ENCODE results near the gene HOXA3. TPM values are rescaled to one million over a fixed set of nuclear protein-coding genes. Genes with fewer than 3 reads are reported as not detected.

Gene HOXA3
- total RNA-seq, 1 experiment from 2014 or later: 50.5 TPM

GRCh38 chr7:27164367-27165088 is 12.1 kb upstream of the HOXA3 start:
- CTCF ChIA-PET: no interaction called here
- no peaks in the 10 kb centered on the region for H3K9me2 ChIP-seq (ENCODE audit: insufficient read depth)
- 0 out of 2 replicates have a peak, but pooled peaks cover 11% of the 10 kb centered on the region for H3K4me1 ChIP-seq (replicated peaks; ENCODE audit: insufficient read depth)
- DNase-seq: no peak
- H2AFZ ChIP-seq: no peak overlapping the region
- POLR2A ChIA-PET (ENCODE audit: unreplicated experiment): no interaction called here
- H3K4me3 ChIP-seq: no peak overlapping the region
- no peak overlapping the region for H3K27ac ChIP-seq
- H4K20me1 ChIP-seq (ENCODE audit: insufficient read depth): no peaks in the 10 kb centered on the region
- H3K9me3 ChIP-seq (ENCODE audit: insufficient read depth, low read depth): no peaks in the 10 kb centered on the region
- H3K79me2 ChIP-seq (ENCODE audit: low read depth): no peaks in the 10 kb centered on the region
- intact Hi-C loops (cut with micrococcal nuclease; ENCODE audit: unreplicated experiment): loop anchor here (5.0 to 10.0 kb wide), 3 partner anchors 930 to 1597 kb away; no protein-coding TSS in a partner anchor
- H3K4me2 ChIP-seq: no peak overlapping the region
- TF ChIP-seq EZH2 (IDR thresholded peaks at IDR 0.05; ENCODE audit: low read depth) (no peak), CTCF (conservative IDR thresholded peaks at IDR 0.05) (no peak)
- no TSS peak for BruUV-seq (replicated peaks)
- H3F3A ChIP-seq (ENCODE audit: insufficient read depth, low read depth): peaks cover 28% of the 10 kb centered on the region
- no peaks in the 10 kb centered on the region for H3K27me3 ChIP-seq (ENCODE audit: insufficient read depth, low read depth)
- no peaks in the 10 kb centered on the region for H3K36me3 ChIP-seq (ENCODE audit: low read depth)

- H3K36me3 ChIP-seq (ENCODE audit: low read depth): no peaks in the 10 kb centered on the region
- no peaks in the 10 kb centered on the region for H3K9me3 ChIP-seq (ENCODE audit: insufficient read depth, low read depth)
- no peak overlapping the region for H3K4me3 ChIP-seq
- DNase-seq: no peak
- no peak overlapping the region for H2AFZ ChIP-seq
- no peak overlapping the region for H3K27ac ChIP-seq
- peaks cover 28% of the 10 kb centered on the region for H3F3A ChIP-seq (ENCODE audit: insufficient read depth, low read depth)
- no peaks in the 10 kb centered on the region for H3K79me2 ChIP-seq (ENCODE audit: low read depth)
- no peaks in the 10 kb centered on the region for H3K9me2 ChIP-seq (ENCODE audit: insufficient read depth)
- 0 out of 2 replicates have a peak, but pooled peaks cover 9% of the 10 kb centered on the region for H3K4me1 ChIP-seq (replicated peaks; ENCODE audit: insufficient read depth)
- CTCF ChIA-PET: no interaction called here
- H3K4me2 ChIP-seq: no peak overlapping the region
- no peak for TF ChIP-seq EZH2 (IDR thresholded peaks at IDR 0.05; ENCODE audit: low read depth)
- TF ChIP-seq CTCF (conservative IDR thresholded peaks at IDR 0.05): no peak
- H4K20me1 ChIP-seq (ENCODE audit: insufficient read depth): no peaks in the 10 kb centered on the region
- no TSS peak for BruUV-seq (replicated peaks)
- POLR2A ChIA-PET (ENCODE audit: unreplicated experiment): no interaction called here
- intact Hi-C loops (cut with micrococcal nuclease; ENCODE audit: unreplicated experiment): loop anchor here (5.0 to 10.0 kb wide), 3 partner anchors 931 to 1597 kb away; no protein-coding TSS in a partner anchor
- H3K27me3 ChIP-seq (ENCODE audit: insufficient read depth, low read depth): no peaks in the 10 kb centered on the region
These were observed 11.6 kb upstream of the HOXA3 start for GRCh38 chr7:27164045-27164366.

- H2AFZ ChIP-seq: no peak overlapping the region
- no peaks in the 10 kb centered on the region for H3K27me3 ChIP-seq (ENCODE audit: insufficient read depth, low read depth)
- intact Hi-C loops (cut with micrococcal nuclease; ENCODE audit: unreplicated experiment): loop anchor here (5.0 to 10.0 kb wide), 3 partner anchors 931 to 1596 kb away; no protein-coding TSS in a partner anchor
- no peaks in the 10 kb centered on the region for H3K9me3 ChIP-seq (ENCODE audit: insufficient read depth, low read depth)
- POLR2A ChIA-PET (ENCODE audit: unreplicated experiment): interaction anchor here (0.6 kb wide), 1 partner anchor 786 kb away, joined by 5 read pairs; no protein-coding TSS in a partner anchor
- no peaks in the 10 kb centered on the region for H3K79me2 ChIP-seq (ENCODE audit: low read depth)
- H3F3A ChIP-seq (ENCODE audit: insufficient read depth, low read depth): peaks cover 26% of the 10 kb centered on the region
- no peaks in the 10 kb centered on the region for H4K20me1 ChIP-seq (ENCODE audit: insufficient read depth)
- CTCF ChIA-PET: interaction anchor here (0.9 to 3.1 kb wide), 3 partner anchors 404 to 794 kb away, joined by 3 to 24 read pairs (median 11); no protein-coding TSS in a partner anchor
- H3K36me3 ChIP-seq (ENCODE audit: low read depth): no peaks in the 10 kb centered on the region
- H3K4me1 ChIP-seq (replicated peaks; ENCODE audit: insufficient read depth): 0 out of 2 replicates have a peak, but pooled peaks cover 3% of the 10 kb centered on the region
- TF ChIP-seq CTCF (conservative IDR thresholded peaks at IDR 0.05): no peak
- TF ChIP-seq EZH2 (IDR thresholded peaks at IDR 0.05; ENCODE audit: low read depth): no peak
- H3K9me2 ChIP-seq (ENCODE audit: insufficient read depth): no peaks in the 10 kb centered on the region
- H3K4me3 ChIP-seq: no peak overlapping the region
- no peak for DNase-seq
- no peak overlapping the region for H3K27ac ChIP-seq
- no peak overlapping the region for H3K4me2 ChIP-seq
- BruUV-seq (replicated peaks): no TSS peak
These were observed 11.1 kb upstream of the HOXA3 start for GRCh38 chr7:27163288-27164044.
